Measurements from ENCODE around the gene PDE3A.

Gene PDE3A

GRCh38 chr12:20629414-20630156, 261.2 kb downstream of the PDE3A start:
- WGBS: 66% methylated on average over 6 of the region's 6 CpGs
- Histone ChIP-seq H3K18ac (ENCODE audit: low read depth in 1 of 2, low read length in 2 of 2) (no peak overlapping the region), H3K23ac (ENCODE audit: low read length in 2 of 2) (no peak overlapping the region), H3K27ac (ENCODE audit: low read length, poor library complexity, severe bottlenecking) (no peak overlapping the region), H3K36me3 (ENCODE audit: control insufficient read depth in 1 of 2, insufficient read depth in 2 of 2, low read depth in 1 of 2, low read length in 2 of 2) (no peaks in the 10 kb centered on the region), H4K91ac (ENCODE audit: low read length) (no peak overlapping the region), H2AFZ (ENCODE audit: low read depth, low read length) (no peak overlapping the region), H3K4ac (ENCODE audit: low read depth in 1 of 2, low read length in 2 of 2) (no peak overlapping the region), H3K27me3 (ENCODE audit: control insufficient read depth in 1 of 2, insufficient read depth in 1 of 2, low read length in 2 of 2) (no peaks in the 10 kb centered on the region), H2BK120ac (ENCODE audit: low read depth, low read length) (no peak overlapping the region), H3K4me3 (ENCODE audit: insufficient read depth in 1 of 2, low read depth in 1 of 2, low read length in 2 of 2) (no peak overlapping the region), H3K4me1 (ENCODE audit: control insufficient read depth, insufficient read depth, low read depth, low read length) (peaks cover 4% of the 10 kb centered on the region), H2BK12ac (ENCODE audit: low read length in 2 of 2) (no peak overlapping the region), H3K9me3 (ENCODE audit: control insufficient read depth, low read length) (no peaks in the 10 kb centered on the region), H3K79me1 (replicated peaks; ENCODE audit: low read length, poor library complexity, severe bottlenecking) (no peaks in the 10 kb centered on the region), H2AK5ac (ENCODE audit: low read length, severe bottlenecking) (no peak overlapping the region), H4K8ac (ENCODE audit: low read length) (no peak overlapping the region), H2BK5ac (ENCODE audit: low read depth, low read length, poor library complexity, severe bottlenecking) (no peak overlapping the region), H3K9ac (ENCODE audit: low read length) (no peak overlapping the region), H2BK15ac (ENCODE audit: low read depth, poor library complexity, severe bottlenecking) (no peak overlapping the region), H3K14ac (ENCODE audit: low read length in 2 of 2) (no peak overlapping the region), H3K4me2 (ENCODE audit: low read length, poor library complexity, severe bottlenecking) (no peak overlapping the region)
- DNase-seq: peak; percentile 13

- Histone ChIP-seq H3K14ac (ENCODE audit: low read length in 2 of 2) (no peak overlapping the region), H3K79me1 (replicated peaks; ENCODE audit: low read length, poor library complexity, severe bottlenecking) (no peaks in the 10 kb centered on the region), H3K4me1 (ENCODE audit: control insufficient read depth, insufficient read depth, low read depth, low read length) (peaks cover 4% of the 10 kb centered on the region), H3K9me3 (ENCODE audit: control insufficient read depth, low read length) (no peaks in the 10 kb centered on the region), H3K4me3 (ENCODE audit: insufficient read depth in 1 of 2, low read depth in 1 of 2, low read length in 2 of 2) (no peak overlapping the region), H3K27me3 (ENCODE audit: control insufficient read depth in 1 of 2, insufficient read depth in 1 of 2, low read length in 2 of 2) (no peaks in the 10 kb centered on the region), H3K18ac (ENCODE audit: low read depth in 1 of 2, low read length in 2 of 2) (no peak overlapping the region), H3K4me2 (ENCODE audit: low read length, poor library complexity, severe bottlenecking) (no peak overlapping the region), H3K36me3 (ENCODE audit: control insufficient read depth in 1 of 2, insufficient read depth in 2 of 2, low read depth in 1 of 2, low read length in 2 of 2) (no peaks in the 10 kb centered on the region), H3K23ac (ENCODE audit: low read length in 2 of 2) (no peak overlapping the region), H4K8ac (ENCODE audit: low read length) (no peak overlapping the region), H2BK5ac (ENCODE audit: low read depth, low read length, poor library complexity, severe bottlenecking) (no peak overlapping the region), H2BK120ac (ENCODE audit: low read depth, low read length) (no peak overlapping the region), H4K91ac (ENCODE audit: low read length) (no peak overlapping the region), H3K27ac (ENCODE audit: low read length, poor library complexity, severe bottlenecking) (no peak overlapping the region), H2BK15ac (ENCODE audit: low read depth, poor library complexity, severe bottlenecking) (no peak overlapping the region), H2AFZ (ENCODE audit: low read depth, low read length) (no peak overlapping the region), H3K4ac (ENCODE audit: low read depth in 1 of 2, low read length in 2 of 2) (no peak overlapping the region), H2AK5ac (ENCODE audit: low read length, severe bottlenecking) (no peak overlapping the region), H2BK12ac (ENCODE audit: low read length in 2 of 2) (no peak overlapping the region), H3K9ac (ENCODE audit: low read length) (no peak overlapping the region)
- WGBS: 86% methylated on average over 1 of the region's 1 CpG
- no peak for DNase-seq
Measured at GRCh38 chr12:20631711-20632110, 263.4 kb downstream of the PDE3A start.

- no peak overlapping the region for H2BK5ac ChIP-seq (ENCODE audit: low read depth, low read length, poor library complexity, severe bottlenecking)
- no peak overlapping the region for H3K4me3 ChIP-seq (ENCODE audit: insufficient read depth in 1 of 2, low read depth in 1 of 2, low read length in 2 of 2)
- 91% methylated on average over 1 of the region's 3 CpGs for WGBS
- H2AK5ac ChIP-seq (ENCODE audit: low read length, severe bottlenecking): no peak overlapping the region
- no peak overlapping the region for H2BK120ac ChIP-seq (ENCODE audit: low read depth, low read length)
- no peak overlapping the region for H4K91ac ChIP-seq (ENCODE audit: low read length)
- H3K79me1 ChIP-seq (replicated peaks; ENCODE audit: low read length, poor library complexity, severe bottlenecking): no peaks in the 10 kb centered on the region
- H3K27ac ChIP-seq (ENCODE audit: low read length, poor library complexity, severe bottlenecking): no peak overlapping the region
- DNase-seq: no peak
- no peak overlapping the region for H3K9ac ChIP-seq (ENCODE audit: low read length)
- no peak overlapping the region for H2BK15ac ChIP-seq (ENCODE audit: low read depth, poor library complexity, severe bottlenecking)
- no peaks in the 10 kb centered on the region for H3K36me3 ChIP-seq (ENCODE audit: control insufficient read depth in 1 of 2, insufficient read depth in 2 of 2, low read depth in 1 of 2, low read length in 2 of 2)
- H3K27me3 ChIP-seq (ENCODE audit: control insufficient read depth in 1 of 2, insufficient read depth in 1 of 2, low read length in 2 of 2): no peaks in the 10 kb centered on the region
- no peak overlapping the region for H3K4ac ChIP-seq (ENCODE audit: low read depth in 1 of 2, low read length in 2 of 2)
- H3K9me3 ChIP-seq (ENCODE audit: control insufficient read depth, low read length): no peaks in the 10 kb centered on the region
- no peak overlapping the region for H3K23ac ChIP-seq (ENCODE audit: low read length in 2 of 2)
- no peak overlapping the region for H3K18ac ChIP-seq (ENCODE audit: low read depth in 1 of 2, low read length in 2 of 2)
- H3K4me2 ChIP-seq (ENCODE audit: low read length, poor library complexity, severe bottlenecking): no peak overlapping the region
- no peak overlapping the region for H2BK12ac ChIP-seq (ENCODE audit: low read length in 2 of 2)
- H2AFZ ChIP-seq (ENCODE audit: low read depth, low read length): no peak overlapping the region
- H3K14ac ChIP-seq (ENCODE audit: low read length in 2 of 2): no peak overlapping the region
- H3K4me1 ChIP-seq (ENCODE audit: control insufficient read depth, insufficient read depth, low read depth, low read length): no peaks in the 10 kb centered on the region
- H4K8ac ChIP-seq (ENCODE audit: low read length): no peak overlapping the region
Measured at GRCh38 chr12:20641106-20641505, 272.8 kb downstream of the PDE3A start.

- 100% methylated on average over 1 of the region's 2 CpGs for WGBS
- no peaks in the 10 kb centered on the region for H3K79me1 ChIP-seq (replicated peaks; ENCODE audit: low read length, poor library complexity, severe bottlenecking)
- no peak overlapping the region for H3K18ac ChIP-seq (ENCODE audit: low read depth in 1 of 2, low read length in 2 of 2)
- no peak overlapping the region for H3K23ac ChIP-seq (ENCODE audit: low read length in 2 of 2)
- no peak overlapping the region for H2BK15ac ChIP-seq (ENCODE audit: low read depth, poor library complexity, severe bottlenecking)
- DNase-seq: no peak
- no peak overlapping the region for H2AFZ ChIP-seq (ENCODE audit: low read depth, low read length)
- H2BK5ac ChIP-seq (ENCODE audit: low read depth, low read length, poor library complexity, severe bottlenecking): no peak overlapping the region
- H3K4ac ChIP-seq (ENCODE audit: low read depth in 1 of 2, low read length in 2 of 2): no peak overlapping the region
- H3K4me3 ChIP-seq (ENCODE audit: insufficient read depth in 1 of 2, low read depth in 1 of 2, low read length in 2 of 2): no peak overlapping the region
- H3K14ac ChIP-seq (ENCODE audit: low read length in 2 of 2): no peak overlapping the region
- no peak overlapping the region for H2BK12ac ChIP-seq (ENCODE audit: low read length in 2 of 2)
- no peak overlapping the region for H2BK120ac ChIP-seq (ENCODE audit: low read depth, low read length)
- H2AK5ac ChIP-seq (ENCODE audit: low read length, severe bottlenecking): no peak overlapping the region
- H3K27me3 ChIP-seq (ENCODE audit: control insufficient read depth in 1 of 2, insufficient read depth in 1 of 2, low read length in 2 of 2): no peaks in the 10 kb centered on the region
- H4K8ac ChIP-seq (ENCODE audit: low read length): no peak overlapping the region
- no peaks in the 10 kb centered on the region for H3K36me3 ChIP-seq (ENCODE audit: control insufficient read depth in 1 of 2, insufficient read depth in 2 of 2, low read depth in 1 of 2, low read length in 2 of 2)
- no peak overlapping the region for H3K9ac ChIP-seq (ENCODE audit: low read length)
- no peaks in the 10 kb centered on the region for H3K4me1 ChIP-seq (ENCODE audit: control insufficient read depth, insufficient read depth, low read depth, low read length)
- no peak overlapping the region for H4K91ac ChIP-seq (ENCODE audit: low read length)
- no peak overlapping the region for H3K27ac ChIP-seq (ENCODE audit: low read length, poor library complexity, severe bottlenecking)
- no peak overlapping the region for H3K4me2 ChIP-seq (ENCODE audit: low read length, poor library complexity, severe bottlenecking)
- no peaks in the 10 kb centered on the region for H3K9me3 ChIP-seq (ENCODE audit: control insufficient read depth, low read length)
Measured at GRCh38 chr12:20643822-20644221, 275.5 kb downstream of the PDE3A start.
